Liver (tissue), 9 donors: Measurements from ENCODE around the gene CUL3. TPM values are rescaled to one million over a fixed set of nuclear protein-coding genes. Genes with fewer than 3 reads are reported as not detected.

Experiments used
- DNase-seq: peaks from one replicate; pipeline ENCODE4 v3.0.0-alpha.2; 2017; ENCODE audit warnings: low spot score
- H3K27ac ChIP-seq, 2 donors: one replicate each; pipeline ENCODE4 v1.7.0; 2013; ENCODE audit warnings: inconsistent platforms in 2 of 2, low read length in 2 of 2, control low read depth in 1 of 2, low read depth in 1 of 2, mild to moderate bottlenecking in 1 of 2
- H3K27me3 ChIP-seq, 4 donors: one replicate each; pipeline versions ENCODE4 v1.6.1 to v1.7.0; 2013; ENCODE audit warnings: low read length in 3 of 4, inconsistent platforms in 1 of 4, mild to moderate bottlenecking in 1 of 4, moderate library complexity in 1 of 4; ENCODE audit not compliant: control insufficient read depth in 4 of 4, insufficient read depth in 4 of 4
- H3K36me3 ChIP-seq, 4 donors: one replicate each; pipeline versions ENCODE4 v1.6.1 to v1.7.0; 2013; ENCODE audit warnings: low read length in 3 of 4, mild to moderate bottlenecking in 3 of 4, low read depth in 1 of 4, moderate library complexity in 1 of 4; ENCODE audit not compliant: control insufficient read depth in 4 of 4, insufficient read depth in 3 of 4
- H3K4me1 ChIP-seq, 4 donors: one replicate each; pipeline versions ENCODE4 v1.6.1 to v1.7.0; 2013; ENCODE audit warnings: low read length in 3 of 4, mild to moderate bottlenecking in 3 of 4, moderate library complexity in 1 of 4; ENCODE audit not compliant: control insufficient read depth in 4 of 4, insufficient read depth in 4 of 4
- H3K4me3 ChIP-seq, 3 donors: one replicate each; pipeline versions ENCODE4 v1.6.1 to v1.7.0; 2013; ENCODE audit warnings: low read length in 3 of 3, control low read depth in 1 of 3, low read depth in 1 of 3, mild to moderate bottlenecking in 1 of 3
- H3K9ac ChIP-seq, 2 donors: one replicate each; pipeline ENCODE4 v1.7.0; 2013; ENCODE audit warnings: low read length in 2 of 2, mild to moderate bottlenecking in 2 of 2, moderate library complexity in 2 of 2, control low read depth in 1 of 2, low read depth in 1 of 2
- H3K9me3 ChIP-seq, 4 donors: one replicate each; pipeline versions ENCODE4 v1.6.1 to v1.7.0; 2013; ENCODE audit warnings: low read length in 3 of 4; ENCODE audit not compliant: control insufficient read depth in 4 of 4
- ATF3 ChIP-seq: IDR thresholded peaks from 2 replicates; pipeline ENCODE4 v1.6.1; 2016; ENCODE audit warnings: antibody characterized with exemption
- EGR1 ChIP-seq, 2 donors: IDR thresholded peaks; 2 replicates each; pipeline ENCODE4 v1.6.1; 2016 to 2018; ENCODE audit warnings: antibody characterized with exemption in 2 of 2, low read depth in 2 of 2
- FOXA2 ChIP-seq: IDR thresholded peaks from 2 replicates; pipeline ENCODE4 v1.6.1; 2016; ENCODE audit warnings: antibody characterized with exemption
- HNF4A ChIP-seq, 2 donors: conservative IDR thresholded peaks; 2 replicates each; pipeline ENCODE4 v1.6.1; 2016; ENCODE audit warnings: antibody characterized with exemption in 2 of 2, mild to moderate bottlenecking in 2 of 2
- JUND ChIP-seq, 2 donors: IDR thresholded peaks; 2 replicates each; pipeline ENCODE4 v1.6.1; 2016; ENCODE audit warnings: antibody characterized with exemption in 2 of 2
- NR2F2 ChIP-seq: IDR thresholded peaks from 2 replicates; pipeline ENCODE4 v1.6.1; 2016; ENCODE audit warnings: antibody characterized with exemption
- RAD21 ChIP-seq, 2 donors: IDR thresholded peaks; 2 replicates each; pipeline ENCODE4 v1.6.1; 2016; ENCODE audit warnings: antibody characterized with exemption in 2 of 2, mild to moderate bottlenecking in 2 of 2
- RXRA ChIP-seq, 2 donors: IDR thresholded peaks; 2 replicates each; pipeline ENCODE4 v1.6.1; 2017 to 2018; ENCODE audit warnings: antibody characterized with exemption in 2 of 2, mild to moderate bottlenecking in 1 of 2
- SP1 ChIP-seq: IDR thresholded peaks from 2 replicates; pipeline ENCODE4 v1.6.1; 2018; ENCODE audit warnings: antibody characterized with exemption, mild to moderate bottlenecking
- TAF1 ChIP-seq: conservative IDR thresholded peaks from 2 replicates; pipeline ENCODE4 v1.6.1; 2016; ENCODE audit warnings: antibody characterized with exemption, mild to moderate bottlenecking
- ZBTB33 ChIP-seq: IDR thresholded peaks from 2 replicates; pipeline ENCODE4 v1.6.1; 2016; ENCODE audit warnings: antibody characterized with exemption
- WGBS: extraction: QIAGEN DNeasy Blood & Tissue Kit; methylation state at CpG from one replicate; pipeline ENCODE4 v1.1.7; 2013; 5-methylcytosine and 5-hydroxymethylcytosine counted together
- polyA plus RNA-seq, 2 donors: library from polyadenylated mRNA; stranded (reverse) in 1 of 2; unstranded in 1 of 2; fragments of 200-250 nt in 1 of 2; fragments of >200 nt in 1 of 2; fragmentation: Nextera tagmentation in 1 of 2; extraction: Ambion mirVana in 1 of 2; gene quantifications; one replicate each; pipeline versions ENCODE4 v1.2.1 to v1.2.3, GENCODE V29; 2013 to 2015
- total RNA-seq, 2 donors: library from RNA; depleted of rRNA; stranded (reverse); fragments of >200 nt; gene quantifications; one replicate each; pipeline ENCODE4 v1.2.3, GENCODE V29; 2014
- TF ChIP-seq, protein P1 (sequence below): IDR thresholded peaks from 2 replicates; pipeline ENCODE4 v1.6.1; 2016; ENCODE audit warnings: antibody characterized with exemption
- TF ChIP-seq, protein P2 (sequence below): IDR thresholded peaks from 2 replicates; pipeline ENCODE4 v1.6.1; 2016; ENCODE audit warnings: antibody characterized with exemption, mild to moderate bottlenecking
- TF ChIP-seq, protein P3 (sequence below): fragments of 150-350 bp; IDR thresholded peaks from 2 replicates; pipeline ENCODE4 v1.5.1; 2017; ENCODE audit warnings: improper control_type of control experiment, low read depth, low read length; ENCODE audit not compliant: missing input control
- donor health status: healthy.
- donor health status: healthy.
- donor health status: healthy.
- donor health status: healthy.
- donor health status: healthy.

The CUL3 gene
- total and polyA plus RNA-seq, 4 donors = 24.7 to 48.9 (median 33.1) TPM

DNA sequence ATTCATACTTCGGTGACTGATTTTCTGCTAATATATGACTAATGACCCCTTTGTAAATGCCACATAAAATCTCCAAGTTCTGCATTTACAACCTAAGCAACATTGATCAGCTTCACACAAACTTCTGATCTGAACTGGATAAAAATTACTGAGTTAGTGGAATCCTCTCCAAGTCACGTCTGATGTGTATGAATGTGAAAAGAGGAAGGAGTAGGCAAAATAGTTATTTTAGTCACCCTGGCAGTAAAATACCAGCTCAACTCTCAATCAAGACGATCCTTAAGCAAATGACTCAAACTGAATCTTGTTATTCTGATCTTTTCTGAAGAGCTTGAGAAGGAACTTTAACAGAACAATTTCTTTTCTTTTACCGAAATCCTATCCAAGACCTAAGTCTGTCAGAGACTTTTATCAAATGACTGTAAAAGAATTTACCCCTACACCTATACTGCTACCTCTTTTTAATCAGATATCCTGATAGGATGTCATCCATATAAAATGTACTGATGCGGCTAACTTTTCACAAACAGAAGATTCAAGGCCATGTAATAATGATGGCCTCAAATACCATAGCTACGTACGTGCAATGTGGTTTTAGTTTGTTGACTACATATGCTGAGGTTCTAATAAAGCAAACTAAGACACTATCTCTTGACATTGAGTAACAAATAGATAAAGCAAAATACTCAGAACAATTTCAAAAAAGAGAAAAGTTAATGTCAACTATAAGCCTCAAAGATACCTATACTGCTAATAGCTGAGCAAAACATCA, 23.7 kb downstream of the CUL3 start (continued):
- TF ChIP-seq HNF4A (conservative IDR thresholded peaks at IDR 0.05) (no peak), JUND (IDR thresholded peaks at IDR 0.05) (no peak), RXRA (IDR thresholded peaks at IDR 0.05) (no peak), RAD21 (IDR thresholded peaks at IDR 0.05) (no peak), ZBTB33 (no peak)
- TF ChIP-seq, protein P1, sequence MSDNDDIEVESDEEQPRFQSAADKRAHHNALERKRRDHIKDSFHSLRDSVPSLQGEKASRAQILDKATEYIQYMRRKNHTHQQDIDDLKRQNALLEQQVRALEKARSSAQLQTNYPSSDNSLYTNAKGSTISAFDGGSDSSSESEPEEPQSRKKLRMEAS = no peak

DNA sequence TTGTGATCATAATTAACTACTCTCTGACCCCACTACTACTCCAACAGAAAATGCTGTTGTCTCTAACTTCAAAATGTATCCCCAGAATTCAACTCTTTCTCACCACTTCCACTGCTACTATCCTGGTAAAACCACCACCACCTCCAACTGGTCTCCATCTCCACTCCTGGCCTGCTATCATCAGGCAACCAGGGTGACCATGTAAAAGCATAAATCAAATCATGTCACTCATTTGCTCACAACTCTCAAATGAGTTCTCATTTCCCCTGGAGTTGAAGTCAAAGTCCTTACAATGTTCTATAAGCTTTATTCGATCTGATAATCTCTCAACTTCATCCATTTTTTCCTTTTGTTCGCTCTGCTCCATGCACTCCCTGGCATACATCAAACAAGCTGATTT, 24.6 kb downstream of the CUL3 start:
- DNase-seq = no peak
- H3K9ac ChIP-seq = no peak overlapping the region
- TF ChIP-seq EGR1 (IDR thresholded peaks at IDR 0.05; ENCODE audit: low read depth in 2 of 2) (no peak), HNF4A (conservative IDR thresholded peaks at IDR 0.05) (no peak), JUND (IDR thresholded peaks at IDR 0.05) (no peak), TAF1 (no peak), NR2F2 (no peak), FOXA2 (no peak), ZBTB33 (no peak), SP1 (no peak), ATF3 (no peak)
- TF ChIP-seq, protein P2, sequence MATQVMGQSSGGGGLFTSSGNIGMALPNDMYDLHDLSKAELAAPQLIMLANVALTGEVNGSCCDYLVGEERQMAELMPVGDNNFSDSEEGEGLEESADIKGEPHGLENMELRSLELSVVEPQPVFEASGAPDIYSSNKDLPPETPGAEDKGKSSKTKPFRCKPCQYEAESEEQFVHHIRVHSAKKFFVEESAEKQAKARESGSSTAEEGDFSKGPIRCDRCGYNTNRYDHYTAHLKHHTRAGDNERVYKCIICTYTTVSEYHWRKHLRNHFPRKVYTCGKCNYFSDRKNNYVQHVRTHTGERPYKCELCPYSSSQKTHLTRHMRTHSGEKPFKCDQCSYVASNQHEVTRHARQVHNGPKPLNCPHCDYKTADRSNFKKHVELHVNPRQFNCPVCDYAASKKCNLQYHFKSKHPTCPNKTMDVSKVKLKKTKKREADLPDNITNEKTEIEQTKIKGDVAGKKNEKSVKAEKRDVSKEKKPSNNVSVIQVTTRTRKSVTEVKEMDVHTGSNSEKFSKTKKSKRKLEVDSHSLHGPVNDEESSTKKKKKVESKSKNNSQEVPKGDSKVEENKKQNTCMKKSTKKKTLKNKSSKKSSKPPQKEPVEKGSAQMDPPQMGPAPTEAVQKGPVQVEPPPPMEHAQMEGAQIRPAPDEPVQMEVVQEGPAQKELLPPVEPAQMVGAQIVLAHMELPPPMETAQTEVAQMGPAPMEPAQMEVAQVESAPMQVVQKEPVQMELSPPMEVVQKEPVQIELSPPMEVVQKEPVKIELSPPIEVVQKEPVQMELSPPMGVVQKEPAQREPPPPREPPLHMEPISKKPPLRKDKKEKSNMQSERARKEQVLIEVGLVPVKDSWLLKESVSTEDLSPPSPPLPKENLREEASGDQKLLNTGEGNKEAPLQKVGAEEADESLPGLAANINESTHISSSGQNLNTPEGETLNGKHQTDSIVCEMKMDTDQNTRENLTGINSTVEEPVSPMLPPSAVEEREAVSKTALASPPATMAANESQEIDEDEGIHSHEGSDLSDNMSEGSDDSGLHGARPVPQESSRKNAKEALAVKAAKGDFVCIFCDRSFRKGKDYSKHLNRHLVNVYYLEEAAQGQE = no peak
- TF ChIP-seq, protein P3, sequence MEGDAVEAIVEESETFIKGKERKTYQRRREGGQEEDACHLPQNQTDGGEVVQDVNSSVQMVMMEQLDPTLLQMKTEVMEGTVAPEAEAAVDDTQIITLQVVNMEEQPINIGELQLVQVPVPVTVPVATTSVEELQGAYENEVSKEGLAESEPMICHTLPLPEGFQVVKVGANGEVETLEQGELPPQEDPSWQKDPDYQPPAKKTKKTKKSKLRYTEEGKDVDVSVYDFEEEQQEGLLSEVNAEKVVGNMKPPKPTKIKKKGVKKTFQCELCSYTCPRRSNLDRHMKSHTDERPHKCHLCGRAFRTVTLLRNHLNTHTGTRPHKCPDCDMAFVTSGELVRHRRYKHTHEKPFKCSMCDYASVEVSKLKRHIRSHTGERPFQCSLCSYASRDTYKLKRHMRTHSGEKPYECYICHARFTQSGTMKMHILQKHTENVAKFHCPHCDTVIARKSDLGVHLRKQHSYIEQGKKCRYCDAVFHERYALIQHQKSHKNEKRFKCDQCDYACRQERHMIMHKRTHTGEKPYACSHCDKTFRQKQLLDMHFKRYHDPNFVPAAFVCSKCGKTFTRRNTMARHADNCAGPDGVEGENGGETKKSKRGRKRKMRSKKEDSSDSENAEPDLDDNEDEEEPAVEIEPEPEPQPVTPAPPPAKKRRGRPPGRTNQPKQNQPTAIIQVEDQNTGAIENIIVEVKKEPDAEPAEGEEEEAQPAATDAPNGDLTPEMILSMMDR = no peak
- no peak overlapping the region for H3K4me3 ChIP-seq
- H3K4me1 ChIP-seq = peaks cover 0 to 5% (median 2%) of the 10 kb centered on the region in 4 donors
- 95% methylated on average over 2 of the region's 2 CpGs for WGBS
- no peak overlapping the region for H3K27ac ChIP-seq
- H3K9me3 ChIP-seq = no peaks in the 10 kb centered on the region
- no peaks in the 10 kb centered on the region for H3K27me3 ChIP-seq
- no peaks in the 10 kb centered on the region for H3K36me3 ChIP-seq
